Measurements from ENCODE around the gene CD96.
"Not testable (repeated sequence)": the region's sequence is repeated elsewhere in the genome, so short reads cannot be mapped to it uniquely, and the experiment has no call there.

The CD96 gene

GRCh38 chr3:111596328-111596727 is 54.3 kb downstream of the CD96 start:
- DNase-seq, result no peak

GRCh38 chr3:111598139-111598538 is 56.1 kb downstream of the CD96 start:
- no peak for DNase-seq

- no peak for DNase-seq
Observed at GRCh38 chr3:111598552-111598951, 56.6 kb downstream of the CD96 start.

- DNase-seq, result no peak
Observed at GRCh38 chr3:111601810-111602209, 59.8 kb downstream of the CD96 start.

- DNase-seq, result no peak
Observed at GRCh38 chr3:111603679-111604078, 61.7 kb downstream of the CD96 start.

- no peak for DNase-seq
Observed at GRCh38 chr3:111604119-111604518, 62.1 kb downstream of the CD96 start.

- no peak for DNase-seq
Observed at GRCh38 chr3:111605018-111605417, 63.0 kb downstream of the CD96 start.

GRCh38 chr3:111605493-111605892 is 63.5 kb downstream of the CD96 start:
- DNase-seq, result no peak

GRCh38 chr3:111607240-111607920 is 65.4 kb downstream of the CD96 start:
- DNase-seq, result no peak

GRCh38 chr3:111608383-111608782 is 66.4 kb downstream of the CD96 start:
- DNase-seq, result no peak

GRCh38 chr3:111609700-111610099 is 67.7 kb downstream of the CD96 start:
- no peak for DNase-seq

GRCh38 chr3:111610189-111610588 is 68.2 kb downstream of the CD96 start:
- no peak for DNase-seq

GRCh38 chr3:111610612-111611054 is 68.6 kb downstream of the CD96 start:
- DNase-seq, result no peak

- no peak for DNase-seq
Observed at GRCh38 chr3:111613294-111613693, 71.3 kb downstream of the CD96 start.

- DNase-seq, result no peak
Observed at GRCh38 chr3:111615880-111616279, 73.9 kb downstream of the CD96 start.

GRCh38 chr3:111616417-111617105 is 74.6 kb downstream of the CD96 start:
- DNase-seq, result no peak

GRCh38 chr3:111617406-111617805 is 75.4 kb downstream of the CD96 start:
- no peak for DNase-seq

GRCh38 chr3:111617912-111618601 is 76.1 kb downstream of the CD96 start:
- no peak for DNase-seq

GRCh38 chr3:111618945-111619344 is 76.9 kb downstream of the CD96 start:
- no peak for DNase-seq

GRCh38 chr3:111619833-111620232 is 77.8 kb downstream of the CD96 start:
- DNase-seq, result no peak

- DNase-seq, result no peak
Observed at GRCh38 chr3:111621535-111621934, 79.5 kb downstream of the CD96 start.

- no peak for DNase-seq
Observed at GRCh38 chr3:111627092-111627491, 85.1 kb downstream of the CD96 start.

- DNase-seq, result not testable (repeated sequence)
Observed at GRCh38 chr3:111629018-111629417, 87.0 kb downstream of the CD96 start.

- not testable (repeated sequence) for DNase-seq
Observed at GRCh38 chr3:111630638-111631037, 88.6 kb downstream of the CD96 start.
